Activated naive CD8-positive, alpha-beta T cell treated with anti-CD3 and anti-CD28 coated beads, Interleukin-2, amount 10 ng/mL, durations not matched to agents 7 days and 5 days (primary cell): ENCODE data around the gene RGS9BP. TPM values are rescaled to one million over a fixed set of nuclear protein-coding genes. Genes with fewer than 3 reads are reported as not detected.

Experiments used
- ATAC-seq: fragments of 150-1000 bp; cut with Tn5 transposase; one replicate; pipeline ENCODE4 v1.10.0; 2021; ENCODE audit warnings: low read depth, moderate library complexity
- POLR2A ChIA-PET: fragments of 350-600 bp; sonication (Branson Sonifier 250); formaldehyde crosslinking; loops from one replicate; lab custom pipeline; 2021; ENCODE audit warnings: antibody characterized with exemption; lab: Charles Lee
- DNase-seq: peaks from one replicate; pipeline ENCODE4 v3.0.0; 2021
- H3K27ac Mint-ChIP-seq: one replicate; pipeline ENCODE4 v1.8.0; 2022; ENCODE audit warnings: mild to moderate bottlenecking, mixed read lengths
- H3K27me3 Mint-ChIP-seq: one replicate; pipeline ENCODE4 v1.8.0; 2022; ENCODE audit warnings: mild to moderate bottlenecking, moderate library complexity, mixed read lengths
- H3K36me3 Mint-ChIP-seq: one replicate; pipeline ENCODE4 v1.8.0; 2021; ENCODE audit warnings: mild to moderate bottlenecking, mixed read lengths
- H3K4me1 Mint-ChIP-seq: one replicate; pipeline ENCODE4 v1.8.0; 2021; ENCODE audit warnings: mixed read lengths
- H3K4me3 Mint-ChIP-seq: one replicate; pipeline ENCODE4 v1.8.0; 2022; ENCODE audit warnings: mild to moderate bottlenecking, moderate library complexity, mixed read lengths
- H3K9me3 Mint-ChIP-seq: one replicate; pipeline ENCODE4 v1.8.0; 2021; ENCODE audit warnings: mixed read lengths
- total RNA-seq, 2 experiments: library from RNA; stranded (reverse); gene quantifications; one replicate each; pipeline ENCODE4 v1.2.3, GENCODE V29; 2021

Gene RGS9BP
- total RNA-seq, 2 experiments from 2014 or later = 0.47 to 0.79 TPM

- peaks cover 30% of the 10 kb centered on the region for H3K27me3 Mint-ChIP-seq
- peak; percentile 95 for ATAC-seq
- peak within 1 kb of the TSS; percentile 87 for H3K27ac Mint-ChIP-seq
- peak; percentile 100 for DNase-seq
- peaks cover 2% of the 10 kb centered on the region for H3K36me3 Mint-ChIP-seq
- H3K4me3 Mint-ChIP-seq = peak within 1 kb of the TSS; percentile 93
- H3K4me1 Mint-ChIP-seq = peaks cover 24% of the 10 kb centered on the region
- H3K9me3 Mint-ChIP-seq = no peaks in the 10 kb centered on the region
- POLR2A ChIA-PET = interaction anchor here (0.6 to 1.5 kb wide), 6 partner anchors 10 to 270 kb away, joined by 3 to 5 read pairs (median 4); partner anchors contain the start of genes DPY19L3, NUDT19 and PDCD5
Observed at GRCh38 chr19:32674931-32675719, 523 bp upstream of the RGS9BP start, which contains the start of gene ANKRD27. Gene ANKRD27 (minus strand): TSS chr19:32675180. CDS start chr19:32659015, 16,165 bp downstream.

- no peak for ATAC-seq
- Mint-ChIP-seq H3K4me3 (peak overlapping the region; percentile 82), H3K9me3 (no peaks in the 10 kb centered on the region), H3K27ac (no peak overlapping the region), H3K4me1 (peaks cover 22% of the 10 kb centered on the region), H3K36me3 (peaks cover 2% of the 10 kb centered on the region), H3K27me3 (peaks cover 37% of the 10 kb centered on the region)
- DNase-seq = no peak
- POLR2A ChIA-PET = interaction anchor here (1.5 kb wide), 1 partner anchor 43 kb away, joined by 4 read pairs; no protein-coding TSS in a partner anchor
Observed at GRCh38 chr19:32676186-32676894, 692 bp downstream of the RGS9BP start.

- Mint-ChIP-seq H3K4me1 (peaks cover 18% of the 10 kb centered on the region), H3K27ac (peak overlapping the region; percentile 51), H3K9me3 (no peaks in the 10 kb centered on the region), H3K36me3 (peaks cover 2% of the 10 kb centered on the region), H3K4me3 (peak overlapping the region; percentile 44), H3K27me3 (peaks cover 37% of the 10 kb centered on the region)
- DNase-seq (no peak), ATAC-seq (no peak)
- POLR2A ChIA-PET = interaction anchor here (1.3 kb wide), 1 partner anchor 15 kb away, joined by 8 read pairs; the partner anchor contains the start of gene NUDT19
Observed at GRCh38 chr19:32676895-32677359, 1.3 kb downstream of the RGS9BP start.

GRCh38 chr19:32677657-32678056 lies 2.0 kb downstream of the RGS9BP start:
- peak overlapping the region; percentile 44 for H3K4me3 Mint-ChIP-seq
- peaks cover 17% of the 10 kb centered on the region for H3K4me1 Mint-ChIP-seq
- H3K27ac Mint-ChIP-seq = no peak overlapping the region
- ATAC-seq (no peak), DNase-seq (no peak)
- peaks cover 38% of the 10 kb centered on the region for H3K27me3 Mint-ChIP-seq
- POLR2A ChIA-PET = interaction anchor here (1.3 kb wide), 1 partner anchor 14 kb away, joined by 8 read pairs; the partner anchor contains the start of gene NUDT19
- H3K36me3 Mint-ChIP-seq = peaks cover 2% of the 10 kb centered on the region
- H3K9me3 Mint-ChIP-seq = no peaks in the 10 kb centered on the region

- POLR2A ChIA-PET = interaction anchor here (0.6 kb wide), 1 partner anchor 283 kb away, joined by 3 read pairs; no protein-coding TSS in a partner anchor
- Mint-ChIP-seq H3K4me1 (peaks cover 4% of the 10 kb centered on the region), H3K9me3 (no peaks in the 10 kb centered on the region), H3K36me3 (no peaks in the 10 kb centered on the region), H3K27me3 (peaks cover 41% of the 10 kb centered on the region), H3K4me3 (no peak overlapping the region), H3K27ac (no peak overlapping the region)
- DNase-seq (no peak), ATAC-seq (no peak)
Observed at GRCh38 chr19:32680986-32681385, 5.3 kb downstream of the RGS9BP start.

GRCh38 chr19:32682317-32682716 lies 6.7 kb downstream of the RGS9BP start:
- no peak for ATAC-seq

GRCh38 chr19:32686847-32687475 lies 11.3 kb downstream of the RGS9BP start:
- Mint-ChIP-seq H3K27ac (no peak overlapping the region), H3K4me1 (peaks cover 12% of the 10 kb centered on the region), H3K27me3 (peaks cover 5% of the 10 kb centered on the region), H3K9me3 (no peaks in the 10 kb centered on the region), H3K4me3 (no peak overlapping the region), H3K36me3 (no peaks in the 10 kb centered on the region)
- DNase-seq (no peak), ATAC-seq (no peak)
- POLR2A ChIA-PET = no interaction called here

More at GRCh38 chr19:32682317-32682716, 6.7 kb downstream of the RGS9BP start:
- H3K27me3 Mint-ChIP-seq = peaks cover 35% of the 10 kb centered on the region
- H3K4me1 Mint-ChIP-seq = peaks cover 2% of the 10 kb centered on the region
- no peaks in the 10 kb centered on the region for H3K36me3 Mint-ChIP-seq
- no peak overlapping the region for H3K27ac Mint-ChIP-seq
- no peaks in the 10 kb centered on the region for H3K9me3 Mint-ChIP-seq
- H3K4me3 Mint-ChIP-seq = no peak overlapping the region
- POLR2A ChIA-PET = interaction anchor here (0.7 to 1.5 kb wide), 2 partner anchors 11 to 593 kb away, joined by 5 read pairs; no protein-coding TSS in a partner anchor
- DNase-seq = no peak

- DNase-seq (no peak), ATAC-seq (no peak)
- H3K4me3 Mint-ChIP-seq = no peak overlapping the region
- H3K27me3 Mint-ChIP-seq = peaks cover 3% of the 10 kb centered on the region
- POLR2A ChIA-PET = no interaction called here
- H3K36me3 Mint-ChIP-seq = no peaks in the 10 kb centered on the region
- H3K9me3 Mint-ChIP-seq = no peaks in the 10 kb centered on the region
- H3K4me1 Mint-ChIP-seq = peaks cover 13% of the 10 kb centered on the region
- H3K27ac Mint-ChIP-seq = no peak overlapping the region
Observed at GRCh38 chr19:32687681-32688080, 12.0 kb downstream of the RGS9BP start.

GRCh38 chr19:32688311-32688710 lies 12.7 kb downstream of the RGS9BP start:
- POLR2A ChIA-PET = no interaction called here
- H3K4me3 Mint-ChIP-seq = no peak overlapping the region
- H3K9me3 Mint-ChIP-seq = no peaks in the 10 kb centered on the region
- ATAC-seq = no peak
- DNase-seq = no peak
- peaks cover 3% of the 10 kb centered on the region for H3K27me3 Mint-ChIP-seq
- H3K27ac Mint-ChIP-seq = no peak overlapping the region
- H3K4me1 Mint-ChIP-seq = peaks cover 19% of the 10 kb centered on the region
- peaks cover 3% of the 10 kb centered on the region for H3K36me3 Mint-ChIP-seq

- Mint-ChIP-seq H3K9me3 (no peaks in the 10 kb centered on the region), H3K4me3 (peak within 1 kb of the TSS; percentile 87), H3K36me3 (peaks cover 20% of the 10 kb centered on the region), H3K27me3 (no peaks in the 10 kb centered on the region), H3K27ac (peak within 1 kb of the TSS; percentile 91), H3K4me1 (peaks cover 40% of the 10 kb centered on the region)
- POLR2A ChIA-PET = interaction anchor here (0.7 to 1.4 kb wide), 13 partner anchors 9 to 1482 kb away, joined by 3 to 10 read pairs (median 5); partner anchors contain the start of genes ANKRD27, CEP89, DPY19L3 and FAAP24
- ATAC-seq (peak; percentile 80), DNase-seq (peak; percentile 83)
Observed at GRCh38 chr19:32691291-32691951, 15.8 kb downstream of the RGS9BP start, which contains the start of gene NUDT19. Gene NUDT19 (plus strand): TSS chr19:32691821. CDS start chr19:32691961, 140 bp downstream.

- Mint-ChIP-seq H3K27me3 (no peaks in the 10 kb centered on the region), H3K9me3 (no peaks in the 10 kb centered on the region), H3K27ac (peak overlapping the region; percentile 91), H3K36me3 (peaks cover 27% of the 10 kb centered on the region), H3K4me1 (peaks cover 41% of the 10 kb centered on the region), H3K4me3 (peak overlapping the region; percentile 87)
- DNase-seq (peak; percentile 78), ATAC-seq (peak; percentile 62)
- POLR2A ChIA-PET = interaction anchor here (0.5 to 1.4 kb wide), 12 partner anchors 15 to 1481 kb away, joined by 3 to 10 read pairs (median 5); partner anchors contain the start of genes ANKRD27, CEP89, DPY19L3 and FAAP24
Observed at GRCh38 chr19:32691952-32692726, 16.5 kb downstream of the RGS9BP start.
